ENCODE results near the gene KAZN. TPM values are rescaled to one million over a fixed set of nuclear protein-coding genes. Genes with fewer than 3 reads are reported as not detected.
A peak's percentile ranks its signal among the peaks of the same experiment; 100 is the strongest.

KAZN gene
- total and polyA plus RNA-seq, 9 donors: 10.1 to 56.4 (median 27.9) TPM

- H3K27me3 ChIP-seq: no peaks in the 10 kb centered on the region
- no peaks in the 10 kb centered on the region for H3K36me3 ChIP-seq
- DNase-seq: peak in 2 of 5 donors; percentile 47 to 57
- peaks cover 37% of the 10 kb centered on the region for H3K4me1 ChIP-seq (ENCODE audit: insufficient read depth)
- intact Hi-C loops (cut with DNase I): no loop called here
- TF ChIP-seq CTCF (IDR thresholded peaks at IDR 0.05) (no peak), EP300 (IDR thresholded peaks at IDR 0.05) (no peak), POLR2A (IDR thresholded peaks at IDR 0.05) (no peak)
- no peaks in the 10 kb centered on the region for H3K9me3 ChIP-seq
- H3K4me3 ChIP-seq: no peak overlapping the region
- peak overlapping the region; percentile 65 to 68 for H3K27ac ChIP-seq
- WGBS, 3 donors: 17 to 38% (median 23%) methylated on average over 15 of the region's 15 CpGs
Observed at GRCh38 chr1:14930247-14930965, 331.9 kb downstream of the KAZN start.

- TF ChIP-seq POLR2A (IDR thresholded peaks at IDR 0.05): no peak
- TF ChIP-seq EP300 (IDR thresholded peaks at IDR 0.05): no peak
- TF ChIP-seq CTCF (IDR thresholded peaks at IDR 0.05): no peak
- Histone ChIP-seq H3K4me1 (ENCODE audit: insufficient read depth) (peaks cover 28% of the 10 kb centered on the region), H3K9me3 (no peaks in the 10 kb centered on the region), H3K4me3 (no peak overlapping the region), H3K27ac (no peak overlapping the region), H3K36me3 (no peaks in the 10 kb centered on the region), H3K27me3 (no peaks in the 10 kb centered on the region)
- WGBS, 3 donors: 72 to 84% (median 76%) methylated on average over 18 of the region's 18 CpGs
- intact Hi-C loops (cut with DNase I): no loop called here
- DNase-seq: no peak
Observed at GRCh38 chr1:14932034-14932638, 333.7 kb downstream of the KAZN start.

GRCh38 chr1:14934867-14935266 lies 336.4 kb downstream of the KAZN start:
- intact Hi-C loops (cut with DNase I): no loop called here
- TF ChIP-seq CTCF (IDR thresholded peaks at IDR 0.05) (no peak), EP300 (IDR thresholded peaks at IDR 0.05) (no peak), POLR2A (IDR thresholded peaks at IDR 0.05) (no peak)
- 95 to 96% (median 96%) methylated on average over 7 of the region's 7 CpGs for WGBS, 3 donors

GRCh38 chr1:14936815-14937214 lies 338.3 kb downstream of the KAZN start:
- DNase-seq: no peak
- Histone ChIP-seq H3K36me3 (no peaks in the 10 kb centered on the region), H3K27ac (no peak overlapping the region), H3K9me3 (no peaks in the 10 kb centered on the region), H3K4me3 (no peak overlapping the region), H3K4me1 (ENCODE audit: insufficient read depth) (peaks cover 12% of the 10 kb centered on the region), H3K27me3 (no peaks in the 10 kb centered on the region)
- TF ChIP-seq EP300 (IDR thresholded peaks at IDR 0.05) (no peak), POLR2A (IDR thresholded peaks at IDR 0.05) (no peak), CTCF (IDR thresholded peaks at IDR 0.05) (no peak)
- 85 to 90% (median 88%) methylated on average over 6 of the region's 6 CpGs for WGBS, 3 donors
- intact Hi-C loops (cut with DNase I): no loop called here

More at GRCh38 chr1:14934867-14935266, 336.4 kb downstream of the KAZN start:
- no peak overlapping the region for H3K27ac ChIP-seq
- no peaks in the 10 kb centered on the region for H3K27me3 ChIP-seq
- peaks cover 18% of the 10 kb centered on the region for H3K4me1 ChIP-seq (ENCODE audit: insufficient read depth)
- no peak for DNase-seq
- no peak overlapping the region for H3K4me3 ChIP-seq
- H3K9me3 ChIP-seq: no peaks in the 10 kb centered on the region
- no peaks in the 10 kb centered on the region for H3K36me3 ChIP-seq
